ENCODE results near the gene KCNG2. TPM values are rescaled to one million over a fixed set of nuclear protein-coding genes. Genes with fewer than 3 reads are reported as not detected.

The KCNG2 gene
- total RNA-seq, 1 donor from 2014 or later, result not detected

DNA sequence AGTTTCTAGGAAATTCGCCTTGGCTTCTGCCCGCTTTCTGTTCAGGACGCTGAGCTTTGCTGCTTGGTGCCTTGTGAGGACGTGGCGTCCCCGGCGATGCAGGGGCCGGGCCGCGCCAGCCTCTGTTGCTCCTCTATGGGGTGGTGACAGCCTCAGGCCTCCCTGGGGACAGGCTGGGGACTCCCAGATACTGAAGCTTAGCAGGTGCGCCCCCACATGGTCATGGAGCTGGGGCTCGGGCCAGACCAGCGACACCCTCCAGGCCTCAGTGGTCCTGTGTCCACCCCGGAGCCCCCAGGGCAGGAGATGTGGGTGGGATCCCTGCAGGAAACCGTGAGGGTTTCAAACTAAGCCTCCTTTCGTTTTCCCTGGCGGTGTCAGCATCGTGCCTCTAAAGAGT lies 29.2 kb downstream of the KCNG2 start:
- no peak overlapping the region for H2AFZ ChIP-seq (replicated peaks)
- no peaks in the 10 kb centered on the region for H3K9me3 ChIP-seq (ENCODE audit: low read depth)
- peaks cover 4% of the 10 kb centered on the region for H3K9me3 Mint-ChIP-seq
- H4K20me1 ChIP-seq (ENCODE audit: low read depth), result no peaks in the 10 kb centered on the region
- H3K79me2 ChIP-seq (ENCODE audit: low read depth), result no peaks in the 10 kb centered on the region
- H3K4me3 ChIP-seq, result no peak overlapping the region
- H3K4me3 Mint-ChIP-seq, result no peak overlapping the region
- DNase-seq (ENCODE audit: low spot score), result no peak
- no peak overlapping the region for H3K9ac ChIP-seq
- H3F3A ChIP-seq (ENCODE audit: low read depth), result no peaks in the 10 kb centered on the region
- H3K27ac ChIP-seq, result no peak overlapping the region
- H3K27me3 ChIP-seq, result no peaks in the 10 kb centered on the region
- no peak for TF ChIP-seq EZH2 (IDR thresholded peaks at IDR 0.05)
- TF ChIP-seq, protein P1, sequence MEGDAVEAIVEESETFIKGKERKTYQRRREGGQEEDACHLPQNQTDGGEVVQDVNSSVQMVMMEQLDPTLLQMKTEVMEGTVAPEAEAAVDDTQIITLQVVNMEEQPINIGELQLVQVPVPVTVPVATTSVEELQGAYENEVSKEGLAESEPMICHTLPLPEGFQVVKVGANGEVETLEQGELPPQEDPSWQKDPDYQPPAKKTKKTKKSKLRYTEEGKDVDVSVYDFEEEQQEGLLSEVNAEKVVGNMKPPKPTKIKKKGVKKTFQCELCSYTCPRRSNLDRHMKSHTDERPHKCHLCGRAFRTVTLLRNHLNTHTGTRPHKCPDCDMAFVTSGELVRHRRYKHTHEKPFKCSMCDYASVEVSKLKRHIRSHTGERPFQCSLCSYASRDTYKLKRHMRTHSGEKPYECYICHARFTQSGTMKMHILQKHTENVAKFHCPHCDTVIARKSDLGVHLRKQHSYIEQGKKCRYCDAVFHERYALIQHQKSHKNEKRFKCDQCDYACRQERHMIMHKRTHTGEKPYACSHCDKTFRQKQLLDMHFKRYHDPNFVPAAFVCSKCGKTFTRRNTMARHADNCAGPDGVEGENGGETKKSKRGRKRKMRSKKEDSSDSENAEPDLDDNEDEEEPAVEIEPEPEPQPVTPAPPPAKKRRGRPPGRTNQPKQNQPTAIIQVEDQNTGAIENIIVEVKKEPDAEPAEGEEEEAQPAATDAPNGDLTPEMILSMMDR (IDR thresholded peaks at IDR 0.05), result peak; percentile 20
- no peaks in the 10 kb centered on the region for H3K36me3 Mint-ChIP-seq
- H3K4me2 ChIP-seq, result no peak overlapping the region
- no peaks in the 10 kb centered on the region for H3K4me1 Mint-ChIP-seq
- no peaks in the 10 kb centered on the region for H3K4me1 ChIP-seq
- no peak overlapping the region for H3K27ac Mint-ChIP-seq
- no peaks in the 10 kb centered on the region for H3K36me3 ChIP-seq
- peaks cover 4% of the 10 kb centered on the region for H3K27me3 Mint-ChIP-seq (ENCODE audit: insufficient read depth, low read depth)

DNA sequence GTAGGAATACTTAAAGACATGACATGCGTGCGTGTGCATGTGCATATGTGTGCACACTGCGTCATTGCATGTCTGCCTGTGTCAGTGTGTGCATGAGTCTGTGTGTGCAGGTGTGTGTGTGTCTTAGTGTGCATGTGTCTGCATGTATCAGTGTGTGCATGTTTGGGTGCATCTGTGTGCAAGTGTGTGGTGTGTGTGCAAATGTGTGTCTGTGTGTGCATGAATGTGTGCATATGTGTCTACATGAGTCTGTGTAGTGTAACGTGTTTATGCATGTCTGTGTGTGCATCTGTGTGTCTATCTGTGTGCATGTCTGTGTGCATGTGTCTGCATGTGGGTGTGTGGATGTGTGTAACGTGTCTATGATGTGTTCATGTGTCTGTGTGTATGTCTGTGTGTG lies 30.5 kb downstream of the KCNG2 start:
- Mint-ChIP-seq H3K27ac (no peak overlapping the region), H3K4me1 (no peaks in the 10 kb centered on the region), H3K27me3 (ENCODE audit: insufficient read depth, low read depth) (peaks cover 2% of the 10 kb centered on the region), H3K36me3 (no peaks in the 10 kb centered on the region), H3K4me3 (no peak overlapping the region), H3K9me3 (peaks cover 4% of the 10 kb centered on the region)
- Histone ChIP-seq H3K9ac (no peak overlapping the region), H3K4me1 (no peaks in the 10 kb centered on the region), H3F3A (ENCODE audit: low read depth) (no peaks in the 10 kb centered on the region), H3K4me3 (no peak overlapping the region), H3K27me3 (no peaks in the 10 kb centered on the region), H3K4me2 (no peak overlapping the region), H3K36me3 (no peaks in the 10 kb centered on the region), H2AFZ (replicated peaks) (no peak overlapping the region), H3K9me3 (ENCODE audit: low read depth) (no peaks in the 10 kb centered on the region), H3K27ac (no peak overlapping the region), H4K20me1 (ENCODE audit: low read depth) (no peaks in the 10 kb centered on the region), H3K79me2 (ENCODE audit: low read depth) (no peaks in the 10 kb centered on the region)
- DNase-seq (ENCODE audit: low spot score), result no peak
- no peak for TF ChIP-seq EZH2 (IDR thresholded peaks at IDR 0.05)
- TF ChIP-seq, protein P1 (IDR thresholded peaks at IDR 0.05), result no peak
- TF ChIP-seq EZH2phosphoT487 (IDR thresholded peaks at IDR 0.05), result no peak

DNA sequence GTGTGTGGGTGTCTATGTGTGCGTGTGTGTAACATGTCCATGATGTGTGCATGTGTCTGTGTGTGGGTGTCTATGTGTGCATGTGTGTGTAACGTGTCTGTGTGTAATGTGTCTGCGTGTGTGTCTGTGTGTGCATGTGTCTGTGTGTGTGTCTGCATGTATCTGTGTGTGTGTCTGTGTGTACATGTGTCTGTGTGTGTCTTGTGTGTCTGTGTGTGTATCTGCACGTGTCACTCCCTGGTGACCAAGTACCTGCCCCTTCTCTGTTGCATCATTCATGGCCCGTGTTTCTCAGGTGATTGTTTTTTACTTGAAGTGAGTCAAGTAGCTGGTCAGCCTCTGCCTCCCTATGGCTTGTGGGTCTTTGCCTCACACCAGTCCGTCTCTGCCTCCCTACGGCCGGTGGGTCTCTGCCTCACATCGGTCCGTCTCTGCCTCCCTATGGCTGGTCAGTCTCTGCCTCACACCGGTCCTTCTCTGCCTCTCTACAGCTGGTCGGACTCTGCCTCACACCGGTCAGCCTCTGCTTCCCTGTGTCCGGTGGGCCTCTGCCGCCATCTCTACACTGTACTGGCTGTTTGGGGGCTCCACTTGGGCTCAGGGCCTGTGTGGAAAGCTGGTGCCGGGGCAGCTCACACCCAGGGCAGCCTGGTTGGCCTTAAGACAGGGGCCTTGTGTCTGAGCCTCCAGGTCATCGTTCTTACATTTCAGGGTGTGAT lies 31.6 kb downstream of the KCNG2 start:
- no peaks in the 10 kb centered on the region for H3K9me3 ChIP-seq (ENCODE audit: low read depth)
- H3K9ac ChIP-seq, result no peak overlapping the region
- H4K20me1 ChIP-seq (ENCODE audit: low read depth), result no peaks in the 10 kb centered on the region
- TF ChIP-seq EZH2 (IDR thresholded peaks at IDR 0.05) (no peak), EZH2phosphoT487 (IDR thresholded peaks at IDR 0.05) (no peak)
- TF ChIP-seq, protein P1 (IDR thresholded peaks at IDR 0.05), result no peak
- H3K4me3 ChIP-seq, result no peak overlapping the region
- no peaks in the 10 kb centered on the region for H3K27me3 ChIP-seq
- H3K36me3 ChIP-seq, result no peaks in the 10 kb centered on the region
- H3K27ac ChIP-seq, result no peak overlapping the region
- H3K4me1 ChIP-seq, result no peaks in the 10 kb centered on the region
- Mint-ChIP-seq H3K4me3 (no peak overlapping the region), H3K27me3 (ENCODE audit: insufficient read depth, low read depth) (peaks cover 2% of the 10 kb centered on the region), H3K9me3 (peaks cover 4% of the 10 kb centered on the region), H3K4me1 (no peaks in the 10 kb centered on the region), H3K27ac (no peak overlapping the region), H3K36me3 (no peaks in the 10 kb centered on the region)
- H3K79me2 ChIP-seq (ENCODE audit: low read depth), result no peaks in the 10 kb centered on the region
- H3K4me2 ChIP-seq, result no peak overlapping the region
- DNase-seq (ENCODE audit: low spot score), result no peak
- no peaks in the 10 kb centered on the region for H3F3A ChIP-seq (ENCODE audit: low read depth)
- H2AFZ ChIP-seq (replicated peaks), result no peak overlapping the region

All from neural progenitor cell (in vitro differentiated cells).